Caco-2 (cell line): ENCODE measurements around the gene VPS36. TPM values are rescaled to one million over a fixed set of nuclear protein-coding genes. Genes with fewer than 3 reads are reported as not detected.

ENCODE experiments used
- BruUV-seq: library from RNA; stranded (reverse); fragments of 400-500 nt; replicated peaks from 2 replicates; lab custom pipeline; 2021; lab: Mats Ljungman, UMichigan
- CTCF ChIA-PET: fragments of 300-600 bp; sonication (Branson Sonifier 250); formaldehyde crosslinking; loops from one replicate; lab custom pipeline; 2022; ENCODE audit warnings: antibody characterized with exemption; lab: Charles Lee
- POLR2A ChIA-PET: fragments of 300-600 bp; sonication (Branson Sonifier 250); formaldehyde crosslinking; loops from one replicate; lab custom pipeline; 2022; ENCODE audit warnings: antibody characterized with exemption; lab: Charles Lee
- DNase-seq, 2 experiments: peaks; one replicate each; pipeline versions ENCODE4 v3.0.0 to v3.0.0-alpha.2; 2020 to 2022
- H3K27me3 ChIP-seq: replicated peaks from 2 replicates; pipeline ENCODE4 v1.6.0; 2011; ENCODE audit warnings: low read length; ENCODE audit not compliant: control insufficient read depth, insufficient read depth
- H3K36me3 ChIP-seq: 2 replicates; pipeline ENCODE4 v1.5.1; 2011; ENCODE audit warnings: low read length; ENCODE audit not compliant: control insufficient read depth, insufficient read depth
- H3K4me1 ChIP-seq: fragments of 250-450 bp; sonication (Bioruptor Pico); 2 replicates; pipeline ENCODE4 v1.5.1; 2020; ENCODE audit warnings: mild to moderate bottlenecking
- H3K4me3 ChIP-seq: 2 replicates; pipeline ENCODE4 v1.5.1; 2011; ENCODE audit warnings: low read depth, mild to moderate bottlenecking, control low read depth, low read length
- H3K9me3 ChIP-seq: fragments of 250-450 bp; sonication (Bioruptor Pico); 2 replicates; pipeline ENCODE4 v1.5.1; 2020; ENCODE audit warnings: mild to moderate bottlenecking, moderate library complexity
- H3K27ac Mint-ChIP-seq: one replicate; pipeline ENCODE4 v1.8.0; 2022; ENCODE audit warnings: mixed read lengths; ENCODE audit not compliant: unreplicated experiment
- H3K27me3 Mint-ChIP-seq: one replicate; pipeline ENCODE4 v1.8.0; 2022; ENCODE audit warnings: mixed read lengths; ENCODE audit not compliant: insufficient read depth, unreplicated experiment
- H3K36me3 Mint-ChIP-seq: one replicate; pipeline ENCODE4 v1.8.0; 2022; ENCODE audit warnings: mild to moderate bottlenecking, mixed read lengths; ENCODE audit not compliant: insufficient read depth, unreplicated experiment
- H3K4me1 Mint-ChIP-seq: one replicate; pipeline ENCODE4 v1.8.0; 2022; ENCODE audit warnings: low read depth, mixed read lengths; ENCODE audit not compliant: unreplicated experiment
- H3K4me3 Mint-ChIP-seq: one replicate; pipeline ENCODE4 v1.8.0; 2022; ENCODE audit warnings: mild to moderate bottlenecking, moderate library complexity, mixed read lengths; ENCODE audit not compliant: unreplicated experiment
- H3K9me3 Mint-ChIP-seq: one replicate; pipeline ENCODE4 v1.8.0; 2022; ENCODE audit warnings: mixed read lengths; ENCODE audit not compliant: unreplicated experiment
- intact Hi-C: fragments of 100-400 bp; cut with micrococcal nuclease; formaldehyde crosslinking; loops from one replicate; pipeline ENCODE4 v1.10.0; 2022; ENCODE audit not compliant: unreplicated experiment
- total RNA-seq: library from RNA; stranded (reverse); gene quantifications from 2 replicates; pipeline ENCODE4 v1.2.3, GENCODE V29; 2022
- TF ChIP-seq, protein P1 (sequence below), 2 experiments: fragments of 200-600 bp in 1 of 2; IDR thresholded peaks; 1 replicate in 1 of 2; 2 replicates in 1 of 2; pipeline versions ENCODE4 v1.5.1 to v1.8.0; 2011 to 2022; ENCODE audit warnings: antibody characterized with exemption in 1 of 2, control low read depth in 1 of 2, inconsistent platforms in 1 of 2, low read depth in 1 of 2, low read length in 1 of 2, mild to moderate bottlenecking in 1 of 2, moderate library complexity in 1 of 2; ENCODE audit not compliant: insufficient read depth in 1 of 2, severe bottlenecking in 1 of 2, unreplicated experiment in 1 of 2

Gene VPS36
- total RNA-seq, 1 experiment from 2014 or later: 48.4 TPM

DNA sequence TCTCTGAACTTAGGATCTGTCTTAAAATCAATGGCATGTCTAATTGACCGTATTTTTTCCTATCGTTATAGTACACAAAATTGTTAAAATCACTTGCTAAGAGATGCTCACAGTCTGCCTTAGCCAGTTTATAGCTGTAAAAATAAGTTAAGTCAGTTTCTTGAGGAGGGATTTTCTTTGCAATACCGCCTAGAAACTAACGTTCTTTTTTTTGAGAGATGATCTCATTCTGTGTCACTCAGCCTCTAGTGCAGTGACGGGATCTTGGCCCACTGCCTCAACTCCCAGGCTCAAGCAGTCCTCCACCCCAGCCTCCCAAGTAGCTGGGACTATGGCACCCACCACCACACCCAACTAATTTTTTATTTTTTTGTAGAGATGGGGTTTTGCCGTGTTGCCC is 9.2 kb upstream of the VPS36 start:
- intact Hi-C loops: loop anchor here (5.0 to 10.0 kb wide), 4 partner anchors 155 to 655 kb away; partner anchors contain the start of genes DHRS12 and SUGT1
- ChIA-PET CTCF (no interaction called here), POLR2A (no interaction called here)
- Mint-ChIP-seq H3K27me3 (no peaks in the 10 kb centered on the region), H3K4me3 (no peak overlapping the region), H3K9me3 (no peaks in the 10 kb centered on the region), H3K4me1 (no peaks in the 10 kb centered on the region), H3K36me3 (peaks cover 85% of the 10 kb centered on the region), H3K27ac (no peak overlapping the region)
- BruUV-seq: no TSS peak
- Histone ChIP-seq H3K27me3 (no peaks in the 10 kb centered on the region), H3K4me1 (no peaks in the 10 kb centered on the region), H3K36me3 (no peaks in the 10 kb centered on the region), H3K9me3 (no peaks in the 10 kb centered on the region), H3K4me3 (no peak overlapping the region)
- TF ChIP-seq, protein P1, sequence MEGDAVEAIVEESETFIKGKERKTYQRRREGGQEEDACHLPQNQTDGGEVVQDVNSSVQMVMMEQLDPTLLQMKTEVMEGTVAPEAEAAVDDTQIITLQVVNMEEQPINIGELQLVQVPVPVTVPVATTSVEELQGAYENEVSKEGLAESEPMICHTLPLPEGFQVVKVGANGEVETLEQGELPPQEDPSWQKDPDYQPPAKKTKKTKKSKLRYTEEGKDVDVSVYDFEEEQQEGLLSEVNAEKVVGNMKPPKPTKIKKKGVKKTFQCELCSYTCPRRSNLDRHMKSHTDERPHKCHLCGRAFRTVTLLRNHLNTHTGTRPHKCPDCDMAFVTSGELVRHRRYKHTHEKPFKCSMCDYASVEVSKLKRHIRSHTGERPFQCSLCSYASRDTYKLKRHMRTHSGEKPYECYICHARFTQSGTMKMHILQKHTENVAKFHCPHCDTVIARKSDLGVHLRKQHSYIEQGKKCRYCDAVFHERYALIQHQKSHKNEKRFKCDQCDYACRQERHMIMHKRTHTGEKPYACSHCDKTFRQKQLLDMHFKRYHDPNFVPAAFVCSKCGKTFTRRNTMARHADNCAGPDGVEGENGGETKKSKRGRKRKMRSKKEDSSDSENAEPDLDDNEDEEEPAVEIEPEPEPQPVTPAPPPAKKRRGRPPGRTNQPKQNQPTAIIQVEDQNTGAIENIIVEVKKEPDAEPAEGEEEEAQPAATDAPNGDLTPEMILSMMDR (IDR thresholded peaks at IDR 0.05; ENCODE audit: insufficient read depth in 1 of 2, low read depth in 1 of 2, low read length in 1 of 2, severe bottlenecking in 1 of 2, unreplicated experiment in 1 of 2): no peak
- no peak for DNase-seq

DNA sequence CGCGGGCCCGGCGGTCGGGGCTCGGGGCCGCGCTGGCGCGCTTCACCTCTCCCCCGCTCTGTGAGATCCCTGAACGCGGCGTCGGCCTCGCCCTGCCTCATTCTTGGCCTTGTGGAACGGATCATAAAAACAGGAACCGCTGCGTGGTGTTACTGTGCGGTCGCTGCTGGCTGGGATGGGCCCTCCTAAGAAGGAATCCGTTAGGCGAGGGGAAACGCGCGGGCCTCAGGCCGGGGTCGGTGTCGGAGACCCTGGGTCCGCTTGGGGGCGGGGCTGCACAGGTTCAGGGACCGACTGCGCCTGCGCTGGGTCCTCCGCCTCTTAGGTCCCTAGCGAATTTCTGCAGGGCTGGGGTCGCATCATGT is 5.2 kb upstream of the VPS36 start:
- H3K4me1 Mint-ChIP-seq: peaks cover 11% of the 10 kb centered on the region
- no peaks in the 10 kb centered on the region for H3K27me3 Mint-ChIP-seq
- no TSS peak for BruUV-seq
- H3K4me3 Mint-ChIP-seq: peak overlapping the region; percentile 97
- H3K9me3 ChIP-seq: no peaks in the 10 kb centered on the region
- ChIA-PET POLR2A (no interaction called here), CTCF (no interaction called here)
- H3K4me1 ChIP-seq: no peaks in the 10 kb centered on the region
- peak overlapping the region; percentile 81 for H3K4me3 ChIP-seq
- peak overlapping the region; percentile 96 for H3K27ac Mint-ChIP-seq
- H3K9me3 Mint-ChIP-seq: no peaks in the 10 kb centered on the region
- DNase-seq: peak; percentile 86 to 90
- TF ChIP-seq, protein P1 (IDR thresholded peaks at IDR 0.05; ENCODE audit: insufficient read depth in 1 of 2, low read depth in 1 of 2, low read length in 1 of 2, severe bottlenecking in 1 of 2, unreplicated experiment in 1 of 2): no peak
- intact Hi-C loops: loop anchor here (5.0 to 10.0 kb wide), 4 partner anchors 159 to 651 kb away; partner anchors contain the start of genes DHRS12 and SUGT1
- H3K27me3 ChIP-seq: no peaks in the 10 kb centered on the region
- H3K36me3 Mint-ChIP-seq: peaks cover 50% of the 10 kb centered on the region
- no peaks in the 10 kb centered on the region for H3K36me3 ChIP-seq

DNA sequence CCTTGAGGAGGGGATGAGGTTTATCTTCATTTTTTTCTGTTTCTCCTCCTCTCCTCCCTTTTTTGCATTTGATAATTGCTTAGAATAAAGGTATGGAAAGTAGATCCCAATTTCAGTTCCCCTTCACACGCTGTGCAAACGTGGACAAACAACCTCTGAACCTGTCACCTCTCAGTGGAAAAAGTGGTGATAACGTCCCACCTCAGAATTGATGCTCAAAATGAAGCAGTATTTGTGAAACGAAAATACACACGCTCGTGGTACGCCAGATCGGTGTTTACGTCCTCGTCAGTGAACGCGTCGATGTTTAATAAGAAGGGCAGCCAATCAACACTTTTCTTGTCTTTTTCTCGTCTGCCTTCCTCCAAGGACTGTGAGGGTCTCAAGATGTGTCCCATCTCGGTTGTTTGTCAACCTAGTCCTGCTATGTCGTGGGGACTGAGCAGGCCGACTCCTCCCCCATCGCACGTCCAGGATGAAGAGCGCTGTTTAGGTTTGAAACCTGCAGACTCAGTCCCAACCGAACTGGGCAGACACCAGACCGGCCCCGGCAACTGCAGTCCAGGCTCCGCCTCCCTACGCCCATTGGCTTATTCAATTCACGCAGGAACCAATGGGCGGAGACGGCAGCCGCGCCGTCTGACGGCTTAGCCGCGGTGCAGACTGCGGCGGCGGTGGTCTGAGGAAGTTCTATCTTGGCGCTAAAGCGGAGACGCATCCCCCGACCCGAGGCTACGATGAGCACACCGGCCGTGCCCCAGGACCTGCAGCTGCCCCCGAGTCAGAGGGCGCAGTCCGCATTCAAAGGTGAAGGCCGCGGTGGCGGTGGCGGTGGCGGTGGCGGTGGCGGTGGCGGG is 4.6 kb upstream of the VPS36 start, which contains the start of gene CKAP2:
Gene CKAP2 (plus strand): TSS at position 659 of the 857 bp plus-strand sequence. CDS start 79 bp downstream, at position 738.
- H3K27me3 Mint-ChIP-seq: no peaks in the 10 kb centered on the region
- H3K27ac Mint-ChIP-seq: peak within 1 kb of the TSS; percentile 96
- peak; percentile 96 for DNase-seq
- Histone ChIP-seq H3K9me3 (no peaks in the 10 kb centered on the region), H3K36me3 (no peaks in the 10 kb centered on the region), H3K27me3 (no peaks in the 10 kb centered on the region), H3K4me3 (peak within 1 kb of the TSS; percentile 81), H3K4me1 (no peaks in the 10 kb centered on the region)
- CTCF ChIA-PET: no interaction called here
- POLR2A ChIA-PET: no interaction called here
- H3K4me3 Mint-ChIP-seq: peak within 1 kb of the TSS; percentile 97
- H3K9me3 Mint-ChIP-seq: no peaks in the 10 kb centered on the region
- intact Hi-C loops: loop anchor here (5.0 to 10.0 kb wide), 4 partner anchors 160 to 650 kb away; partner anchors contain the start of genes DHRS12 and SUGT1
- TF ChIP-seq, protein P1 (IDR thresholded peaks at IDR 0.05; ENCODE audit: insufficient read depth in 1 of 2, low read depth in 1 of 2, low read length in 1 of 2, severe bottlenecking in 1 of 2, unreplicated experiment in 1 of 2): no peak
- BruUV-seq: TSS peak; percentile 80
- peaks cover 45% of the 10 kb centered on the region for H3K36me3 Mint-ChIP-seq
- peaks cover 11% of the 10 kb centered on the region for H3K4me1 Mint-ChIP-seq
